ENCODE data around the gene FBXO21. TPM values are rescaled to one million over a fixed set of nuclear protein-coding genes. Genes with fewer than 3 reads are reported as not detected.
"Not testable (repeated sequence)": the region's sequence is repeated elsewhere in the genome, so short reads cannot be mapped to it uniquely, and the experiment has no call there.

Gene FBXO21
- polyA plus RNA-seq, 1 donor (not counting 4 experiments of a cell fraction or from before 2014, with no cell fraction given), result 21.9 TPM

DNA sequence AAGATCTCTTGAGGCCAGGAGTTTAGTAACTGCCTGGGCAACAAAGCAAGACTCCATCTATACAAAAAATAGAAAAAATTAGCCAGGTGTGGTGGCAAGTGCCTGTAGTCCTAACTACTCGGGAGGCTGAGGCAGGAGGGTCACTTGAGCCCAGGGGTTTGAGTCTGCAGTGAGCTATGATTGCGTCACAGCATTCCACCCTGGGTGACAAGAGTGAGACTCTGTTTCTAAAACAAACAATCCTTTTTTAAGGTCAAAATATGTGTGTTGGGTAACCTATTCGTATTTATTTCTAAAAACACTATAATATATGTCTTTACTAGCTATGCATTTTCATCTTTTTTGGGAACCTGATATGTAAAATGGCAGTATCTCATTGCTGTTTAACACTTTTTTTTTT, 7.4 kb downstream of the FBXO21 start:
- Histone ChIP-seq H3K27ac (ENCODE audit: control insufficient read depth, insufficient read depth, low read length) (no peak overlapping the region), H3K27me3 (ENCODE audit: control insufficient read depth, extremely low read depth, insufficient read depth, low read length) (no peaks in the 10 kb centered on the region), H3K4me3 (ENCODE audit: control insufficient read depth in 2 of 3, extremely low read depth in 1 of 3, insufficient read depth in 2 of 3, low read depth in 1 of 3, low read length in 3 of 3) (no peak overlapping the region), H3K9ac (ENCODE audit: control insufficient read depth, extremely low read depth, insufficient read depth, low read length) (no peak overlapping the region), H4K20me1 (ENCODE audit: control insufficient read depth, extremely low read depth, insufficient read depth, low read length) (no peaks in the 10 kb centered on the region), H3K36me3 (ENCODE audit: control insufficient read depth in 2 of 2, extremely low read depth in 1 of 2, insufficient read depth in 2 of 2, low read length in 2 of 2) (peaks cover 0 to 12% of the 10 kb centered on the region in 2 experiments), H3K4me1 (ENCODE audit: control insufficient read depth, extremely low read depth, insufficient read depth, low read length) (no peaks in the 10 kb centered on the region), H2AFZ (ENCODE audit: control insufficient read depth, low read length) (no peak overlapping the region), H3K9me3 (ENCODE audit: control insufficient read depth, low read depth, low read length) (no peaks in the 10 kb centered on the region), H3K9me1 (ENCODE audit: control insufficient read depth, extremely low read depth, insufficient read depth, low read length) (no peaks in the 10 kb centered on the region), H3K4me2 (ENCODE audit: control insufficient read depth, extremely low read depth, insufficient read depth, low read depth, low read length) (no peak overlapping the region), H3K79me2 (ENCODE audit: control insufficient read depth, insufficient read depth, low read length) (peaks cover 3% of the 10 kb centered on the region)
- FAIRE-seq (no peak), DNase-seq (ENCODE audit: low read depth, low spot score) (no peak)
- dilution Hi-C loops (cut with MboI; ENCODE audit: extremely low pct_ligation_motif_present, low sequenced_read_pairs), result no loop called here
- TF ChIP-seq EZH2 (IDR thresholded peaks at IDR 0.05; ENCODE audit: low read length), result no peak
- TF ChIP-seq, protein P1, sequence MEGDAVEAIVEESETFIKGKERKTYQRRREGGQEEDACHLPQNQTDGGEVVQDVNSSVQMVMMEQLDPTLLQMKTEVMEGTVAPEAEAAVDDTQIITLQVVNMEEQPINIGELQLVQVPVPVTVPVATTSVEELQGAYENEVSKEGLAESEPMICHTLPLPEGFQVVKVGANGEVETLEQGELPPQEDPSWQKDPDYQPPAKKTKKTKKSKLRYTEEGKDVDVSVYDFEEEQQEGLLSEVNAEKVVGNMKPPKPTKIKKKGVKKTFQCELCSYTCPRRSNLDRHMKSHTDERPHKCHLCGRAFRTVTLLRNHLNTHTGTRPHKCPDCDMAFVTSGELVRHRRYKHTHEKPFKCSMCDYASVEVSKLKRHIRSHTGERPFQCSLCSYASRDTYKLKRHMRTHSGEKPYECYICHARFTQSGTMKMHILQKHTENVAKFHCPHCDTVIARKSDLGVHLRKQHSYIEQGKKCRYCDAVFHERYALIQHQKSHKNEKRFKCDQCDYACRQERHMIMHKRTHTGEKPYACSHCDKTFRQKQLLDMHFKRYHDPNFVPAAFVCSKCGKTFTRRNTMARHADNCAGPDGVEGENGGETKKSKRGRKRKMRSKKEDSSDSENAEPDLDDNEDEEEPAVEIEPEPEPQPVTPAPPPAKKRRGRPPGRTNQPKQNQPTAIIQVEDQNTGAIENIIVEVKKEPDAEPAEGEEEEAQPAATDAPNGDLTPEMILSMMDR (optimal IDR thresholded peaks at IDR 0.05 in 1 of 3, IDR thresholded peaks at IDR 0.05 in 1 of 3, conservative IDR thresholded peaks at IDR 0.05 in 1 of 3; ENCODE audit: extremely low read depth in 1 of 3, insufficient read depth in 2 of 3, low read length in 3 of 3), result no peak

DNA sequence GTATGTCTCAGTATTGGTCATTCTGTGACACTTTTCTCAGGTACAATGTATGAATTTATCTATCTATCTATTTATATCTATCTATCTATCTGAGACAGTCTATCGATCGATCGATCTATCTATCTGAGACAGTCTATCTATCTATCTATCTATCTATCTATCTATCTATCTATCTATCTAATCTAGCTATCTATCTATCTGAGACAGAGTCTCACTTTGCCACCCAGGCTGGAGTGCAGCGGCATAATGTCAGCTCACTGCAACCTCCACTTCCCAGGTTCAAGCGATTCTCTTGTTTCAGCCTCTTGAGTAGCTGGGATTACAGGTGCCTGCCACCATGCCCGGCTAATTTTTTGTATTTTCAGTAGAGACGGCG, 8.8 kb downstream of the FBXO21 start:
- H4K20me1 ChIP-seq (ENCODE audit: control insufficient read depth, extremely low read depth, insufficient read depth, low read length); H3K4me2 ChIP-seq (ENCODE audit: control insufficient read depth, extremely low read depth, insufficient read depth, low read depth, low read length); H2AFZ ChIP-seq (ENCODE audit: control insufficient read depth, low read length); dilution Hi-C loops (cut with MboI; ENCODE audit: extremely low pct_ligation_motif_present, low sequenced_read_pairs); H3K9me3 ChIP-seq (ENCODE audit: control insufficient read depth, low read depth, low read length); H3K9me1 ChIP-seq (ENCODE audit: control insufficient read depth, extremely low read depth, insufficient read depth, low read length); H3K4me1 ChIP-seq (ENCODE audit: control insufficient read depth, extremely low read depth, insufficient read depth, low read length); H3K27ac ChIP-seq (ENCODE audit: control insufficient read depth, insufficient read depth, low read length); DNase-seq (ENCODE audit: low read depth, low spot score); H3K27me3 ChIP-seq (ENCODE audit: control insufficient read depth, extremely low read depth, insufficient read depth, low read length); FAIRE-seq; H3K9ac ChIP-seq (ENCODE audit: control insufficient read depth, extremely low read depth, insufficient read depth, low read length); H3K79me2 ChIP-seq (ENCODE audit: control insufficient read depth, insufficient read depth, low read length); H3K4me3 ChIP-seq (ENCODE audit: control insufficient read depth in 2 of 3, extremely low read depth in 1 of 3, insufficient read depth in 2 of 3, low read depth in 1 of 3, low read length in 3 of 3): not testable (repeated sequence)
- H3K36me3 ChIP-seq (ENCODE audit: control insufficient read depth in 2 of 2, extremely low read depth in 1 of 2, insufficient read depth in 2 of 2, low read length in 2 of 2), result peaks cover under 1 to 13% of the 10 kb centered on the region in 2 experiments

DNA sequence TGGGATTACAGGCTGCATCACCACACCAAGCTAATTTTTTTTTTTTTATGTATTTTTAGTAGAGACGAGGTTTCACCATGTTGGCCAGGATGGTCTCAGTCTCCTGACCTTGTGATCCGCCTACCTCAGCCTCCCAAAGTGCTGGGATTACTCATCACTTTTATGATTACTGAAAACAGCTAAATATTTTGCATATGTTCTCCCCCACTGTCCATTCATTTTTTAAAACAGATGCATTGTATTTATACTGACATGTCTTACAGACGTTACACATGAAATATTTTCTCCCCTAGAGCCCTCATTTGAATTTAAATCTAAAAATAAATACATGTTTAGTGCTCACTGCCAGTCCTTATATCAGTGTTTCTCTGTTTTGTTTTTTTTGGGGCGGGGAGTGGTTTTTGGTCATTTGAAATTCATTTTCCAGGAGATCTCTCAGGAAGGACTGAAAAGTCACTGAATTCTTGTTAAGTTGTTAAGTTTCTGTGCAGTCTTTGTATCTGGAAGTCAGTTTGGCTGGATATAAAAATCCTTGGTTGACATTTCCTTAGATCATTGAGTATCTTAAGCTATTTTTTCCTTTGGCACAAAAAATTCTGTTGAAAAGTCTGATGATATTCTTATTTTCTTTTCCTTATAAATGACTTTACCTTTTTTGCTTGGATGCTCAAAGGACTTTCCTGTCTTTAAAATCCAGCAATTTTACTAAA, 9.4 kb downstream of the FBXO21 start:
- Histone ChIP-seq H3K4me3 (ENCODE audit: control insufficient read depth in 2 of 3, extremely low read depth in 1 of 3, insufficient read depth in 2 of 3, low read depth in 1 of 3, low read length in 3 of 3) (no peak overlapping the region), H3K27ac (ENCODE audit: control insufficient read depth, insufficient read depth, low read length) (no peak overlapping the region), H3K79me2 (ENCODE audit: control insufficient read depth, insufficient read depth, low read length) (no peaks in the 10 kb centered on the region), H3K36me3 (ENCODE audit: control insufficient read depth in 2 of 2, extremely low read depth in 1 of 2, insufficient read depth in 2 of 2, low read length in 2 of 2) (peaks cover 6 to 9% of the 10 kb centered on the region in 2 experiments), H4K20me1 (ENCODE audit: control insufficient read depth, extremely low read depth, insufficient read depth, low read length) (no peaks in the 10 kb centered on the region), H2AFZ (ENCODE audit: control insufficient read depth, low read length) (no peak overlapping the region), H3K9me3 (ENCODE audit: control insufficient read depth, low read depth, low read length) (no peaks in the 10 kb centered on the region), H3K9ac (ENCODE audit: control insufficient read depth, extremely low read depth, insufficient read depth, low read length) (no peak overlapping the region), H3K4me2 (ENCODE audit: control insufficient read depth, extremely low read depth, insufficient read depth, low read depth, low read length) (no peak overlapping the region), H3K4me1 (ENCODE audit: control insufficient read depth, extremely low read depth, insufficient read depth, low read length) (no peaks in the 10 kb centered on the region), H3K9me1 (ENCODE audit: control insufficient read depth, extremely low read depth, insufficient read depth, low read length) (no peaks in the 10 kb centered on the region), H3K27me3 (ENCODE audit: control insufficient read depth, extremely low read depth, insufficient read depth, low read length) (no peaks in the 10 kb centered on the region)
- DNase-seq (ENCODE audit: low read depth, low spot score) (no peak), FAIRE-seq (no peak)
- TF ChIP-seq, protein P1 (optimal IDR thresholded peaks at IDR 0.05 in 1 of 3, IDR thresholded peaks at IDR 0.05 in 1 of 3, conservative IDR thresholded peaks at IDR 0.05 in 1 of 3; ENCODE audit: extremely low read depth in 1 of 3, insufficient read depth in 2 of 3, low read length in 3 of 3), result no peak
- TF ChIP-seq EZH2 (IDR thresholded peaks at IDR 0.05; ENCODE audit: low read length), result no peak
- dilution Hi-C loops (cut with MboI; ENCODE audit: extremely low pct_ligation_motif_present, low sequenced_read_pairs), result no loop called here
